ENCODE measurements around the gene DLEU7.

Gene DLEU7

GRCh38 chr13:50866817-50867636 lies 23.5 kb upstream of the DLEU7 start:
- no peak for TF ChIP-seq JUND (IDR thresholded peaks at IDR 0.05; ENCODE audit: low read depth)
- DNase-seq (ENCODE audit: low read depth in 1 of 2, low spot score in 1 of 2), result no peak
- in situ Hi-C loops (cut with HindIII; ENCODE audit: low pct_unique_long_range_greater_than_20kb, low sequenced_read_pairs), result no loop called here

- in situ Hi-C loops (cut with HindIII; ENCODE audit: low pct_unique_long_range_greater_than_20kb, low sequenced_read_pairs), result no loop called here
- TF ChIP-seq JUND (IDR thresholded peaks at IDR 0.05; ENCODE audit: low read depth), result no peak
- DNase-seq (ENCODE audit: low read depth in 1 of 2, low spot score in 1 of 2), result no peak
These were observed 21.0 kb upstream of the DLEU7 start for GRCh38 chr13:50864492-50864891.

GRCh38 chr13:50855681-50856080 lies 12.2 kb upstream of the DLEU7 start:
- DNase-seq (ENCODE audit: low read depth in 1 of 2, low spot score in 1 of 2), result no peak
- no peak for TF ChIP-seq JUND (IDR thresholded peaks at IDR 0.05; ENCODE audit: low read depth)
- in situ Hi-C loops (cut with HindIII; ENCODE audit: low pct_unique_long_range_greater_than_20kb, low sequenced_read_pairs), result no loop called here

GRCh38 chr13:50850445-50850844 lies 7.0 kb upstream of the DLEU7 start:
- DNase-seq (ENCODE audit: low read depth in 1 of 2, low spot score in 1 of 2), result no peak
- in situ Hi-C loops (cut with HindIII; ENCODE audit: low pct_unique_long_range_greater_than_20kb, low sequenced_read_pairs), result no loop called here
- no peak for TF ChIP-seq JUND (IDR thresholded peaks at IDR 0.05; ENCODE audit: low read depth)

GRCh38 chr13:50847501-50847900 lies 4.0 kb upstream of the DLEU7 start:
- in situ Hi-C loops (cut with HindIII; ENCODE audit: low pct_unique_long_range_greater_than_20kb, low sequenced_read_pairs), result no loop called here
- TF ChIP-seq JUND (IDR thresholded peaks at IDR 0.05; ENCODE audit: low read depth), result no peak
- no peak for DNase-seq (ENCODE audit: low read depth in 1 of 2, low spot score in 1 of 2)

GRCh38 chr13:50846861-50847475 lies 3.5 kb upstream of the DLEU7 start:
- DNase-seq (ENCODE audit: low read depth in 1 of 2, low spot score in 1 of 2), result no peak
- no peak for TF ChIP-seq JUND (IDR thresholded peaks at IDR 0.05; ENCODE audit: low read depth)
- in situ Hi-C loops (cut with HindIII; ENCODE audit: low pct_unique_long_range_greater_than_20kb, low sequenced_read_pairs), result no loop called here

- in situ Hi-C loops (cut with HindIII; ENCODE audit: low pct_unique_long_range_greater_than_20kb, low sequenced_read_pairs), result no loop called here
- no peak for DNase-seq (ENCODE audit: low read depth in 1 of 2, low spot score in 1 of 2)
These were observed 1.7 kb upstream of the DLEU7 start for GRCh38 chr13:50845211-50845610.

GRCh38 chr13:50844084-50844875 lies 788 bp upstream of the DLEU7 start:
- TF ChIP-seq JUND (IDR thresholded peaks at IDR 0.05; ENCODE audit: low read depth), result no peak
- DNase-seq (ENCODE audit: low read depth in 1 of 2, low spot score in 1 of 2), result no peak
- in situ Hi-C loops (cut with HindIII; ENCODE audit: low pct_unique_long_range_greater_than_20kb, low sequenced_read_pairs), result no loop called here

More at GRCh38 chr13:50845211-50845610, 1.7 kb upstream of the DLEU7 start:
- TF ChIP-seq JUND (IDR thresholded peaks at IDR 0.05; ENCODE audit: low read depth), result no peak

- in situ Hi-C loops (cut with HindIII; ENCODE audit: low pct_unique_long_range_greater_than_20kb, low sequenced_read_pairs), result no loop called here
These were observed 569 bp downstream of the DLEU7 start for GRCh38 chr13:50842990-50843256.

GRCh38 chr13:50842251-50842989 lies 1.1 kb downstream of the DLEU7 start:
- TF ChIP-seq JUND (IDR thresholded peaks at IDR 0.05; ENCODE audit: low read depth), result no peak
- in situ Hi-C loops (cut with HindIII; ENCODE audit: low pct_unique_long_range_greater_than_20kb, low sequenced_read_pairs), result no loop called here
- no peak for DNase-seq (ENCODE audit: low read depth in 1 of 2, low spot score in 1 of 2)

More at GRCh38 chr13:50842990-50843256, 569 bp downstream of the DLEU7 start:
- no peak for TF ChIP-seq JUND (IDR thresholded peaks at IDR 0.05; ENCODE audit: low read depth)
- no peak for DNase-seq (ENCODE audit: low read depth in 1 of 2, low spot score in 1 of 2)

GRCh38 chr13:50841786-50842185 lies 1.7 kb downstream of the DLEU7 start:
- DNase-seq (ENCODE audit: low read depth in 1 of 2, low spot score in 1 of 2), result no peak
- in situ Hi-C loops (cut with HindIII; ENCODE audit: low pct_unique_long_range_greater_than_20kb, low sequenced_read_pairs), result no loop called here
- TF ChIP-seq JUND (IDR thresholded peaks at IDR 0.05; ENCODE audit: low read depth), result no peak

GRCh38 chr13:50840284-50840683 lies 3.2 kb downstream of the DLEU7 start:
- DNase-seq (ENCODE audit: low read depth in 1 of 2, low spot score in 1 of 2), result no peak
- no peak for TF ChIP-seq JUND (IDR thresholded peaks at IDR 0.05; ENCODE audit: low read depth)
- in situ Hi-C loops (cut with HindIII; ENCODE audit: low pct_unique_long_range_greater_than_20kb, low sequenced_read_pairs), result no loop called here

Measured in T47D (cell line).